HG02763 (cell line): ENCODE data around the gene LZTFL1.

ENCODE experiments used
- ATAC-seq: cut with Tn5 transposase; IDR thresholded peaks from one replicate; pipeline ENCODE4 v1.9.1; 2021; ENCODE audit warnings: mild to moderate bottlenecking, moderate library complexity; ENCODE audit not compliant: unreplicated experiment

Gene LZTFL1

GRCh38 chr3:45814322-45814721 lies 27.6 kb downstream of the LZTFL1 start:
- no peak for ATAC-seq

GRCh38 chr3:45807681-45808540 lies 34.0 kb downstream of the LZTFL1 start:
- ATAC-seq, result no peak

GRCh38 chr3:45807133-45807532 lies 34.8 kb downstream of the LZTFL1 start:
- no peak for ATAC-seq

GRCh38 chr3:45806072-45806471 lies 35.8 kb downstream of the LZTFL1 start:
- no peak for ATAC-seq

GRCh38 chr3:45803252-45803935 lies 38.5 kb downstream of the LZTFL1 start:
- no peak for ATAC-seq

- no peak for ATAC-seq
Observed at GRCh38 chr3:45802146-45802545, 39.8 kb downstream of the LZTFL1 start.

- no peak for ATAC-seq
Observed at GRCh38 chr3:45800611-45801010, 41.3 kb downstream of the LZTFL1 start.

- no peak for ATAC-seq
Observed at GRCh38 chr3:45799586-45799985, 42.3 kb downstream of the LZTFL1 start.

- ATAC-seq, result no peak
Observed at GRCh38 chr3:45798034-45798433, 43.9 kb downstream of the LZTFL1 start.

GRCh38 chr3:45796902-45797637 lies 44.8 kb downstream of the LZTFL1 start:
- no peak for ATAC-seq

GRCh38 chr3:45795882-45796765 lies 45.8 kb downstream of the LZTFL1 start, which contains the start of gene SLC6A20:
Gene SLC6A20 (minus strand): TSS chr3:45796536. CDS start chr3:45796419, 117 bp downstream.
- ATAC-seq, result no peak

GRCh38 chr3:45795509-45795881 lies 46.4 kb downstream of the LZTFL1 start:
- ATAC-seq, result no peak

GRCh38 chr3:45794660-45795059 lies 47.3 kb downstream of the LZTFL1 start:
- ATAC-seq, result no peak

- no peak for ATAC-seq
Observed at GRCh38 chr3:45794177-45794560, 47.8 kb downstream of the LZTFL1 start.

- no peak for ATAC-seq
Observed at GRCh38 chr3:45793482-45794176, 48.3 kb downstream of the LZTFL1 start.

- no peak for ATAC-seq
Observed at GRCh38 chr3:45792516-45793172, 49.3 kb downstream of the LZTFL1 start.

GRCh38 chr3:45792036-45792435 lies 49.9 kb downstream of the LZTFL1 start:
- ATAC-seq, result no peak

- no peak for ATAC-seq
Observed at GRCh38 chr3:45790596-45790995, 51.3 kb downstream of the LZTFL1 start.

GRCh38 chr3:45789235-45789812 lies 52.6 kb downstream of the LZTFL1 start:
- ATAC-seq, result no peak
